ENCODE measurements around the gene AXL.
"Not testable (repeated sequence)": the region's sequence is repeated elsewhere in the genome, so short reads cannot be mapped to it uniquely, and the experiment has no call there.

Gene AXL

DNA sequence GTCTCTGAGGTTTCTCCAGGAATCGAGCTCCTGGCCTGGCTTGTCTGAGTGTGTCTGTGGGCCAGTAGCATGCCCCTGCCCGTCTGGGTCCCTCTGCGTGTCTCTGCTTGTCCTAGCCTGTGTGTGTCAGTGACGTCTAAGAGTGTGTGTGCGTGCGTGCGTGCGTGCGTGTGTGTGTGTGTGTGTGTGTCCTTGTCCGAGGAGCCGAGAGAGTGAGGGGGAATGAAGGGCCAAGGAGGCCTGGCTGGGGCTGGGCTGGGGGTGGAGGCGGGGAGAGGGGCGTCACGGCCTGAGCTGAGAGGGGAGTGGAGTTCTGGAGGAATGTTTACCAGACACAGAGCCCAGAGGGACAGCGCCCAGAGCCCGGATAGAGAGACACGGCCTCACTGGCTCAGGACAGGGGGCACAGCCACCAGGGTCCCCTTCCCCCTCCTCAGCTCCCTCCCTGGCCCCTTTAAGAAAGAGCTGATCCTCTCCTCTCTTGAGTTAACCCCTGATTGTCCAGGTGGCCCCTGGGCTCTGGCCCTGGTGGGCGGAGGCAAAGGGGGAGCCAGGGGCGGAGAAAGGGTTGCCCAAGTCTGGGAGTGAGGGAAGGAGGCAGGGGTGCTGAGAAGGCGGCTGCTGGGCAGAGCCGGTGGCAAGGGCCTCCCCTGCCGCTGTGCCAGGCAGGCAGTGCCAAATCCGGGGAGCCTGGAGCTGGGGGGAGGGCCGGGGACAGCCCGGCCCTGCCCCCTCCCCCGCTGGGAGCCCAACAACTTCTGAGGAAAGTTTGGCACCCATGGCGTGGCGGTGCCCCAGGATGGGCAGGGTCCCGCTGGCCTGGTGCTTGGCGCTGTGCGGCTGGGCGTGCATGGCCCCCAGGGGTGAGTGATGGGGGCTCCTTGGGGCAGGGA, at the start of gene AXL:
Gene AXL (plus strand): TSS at position 609 of the 893 bp plus-strand sequence. CDS start 170 bp downstream, at position 779.
- DNase-seq (ENCODE audit: low read depth, low spot score): no peak

DNA sequence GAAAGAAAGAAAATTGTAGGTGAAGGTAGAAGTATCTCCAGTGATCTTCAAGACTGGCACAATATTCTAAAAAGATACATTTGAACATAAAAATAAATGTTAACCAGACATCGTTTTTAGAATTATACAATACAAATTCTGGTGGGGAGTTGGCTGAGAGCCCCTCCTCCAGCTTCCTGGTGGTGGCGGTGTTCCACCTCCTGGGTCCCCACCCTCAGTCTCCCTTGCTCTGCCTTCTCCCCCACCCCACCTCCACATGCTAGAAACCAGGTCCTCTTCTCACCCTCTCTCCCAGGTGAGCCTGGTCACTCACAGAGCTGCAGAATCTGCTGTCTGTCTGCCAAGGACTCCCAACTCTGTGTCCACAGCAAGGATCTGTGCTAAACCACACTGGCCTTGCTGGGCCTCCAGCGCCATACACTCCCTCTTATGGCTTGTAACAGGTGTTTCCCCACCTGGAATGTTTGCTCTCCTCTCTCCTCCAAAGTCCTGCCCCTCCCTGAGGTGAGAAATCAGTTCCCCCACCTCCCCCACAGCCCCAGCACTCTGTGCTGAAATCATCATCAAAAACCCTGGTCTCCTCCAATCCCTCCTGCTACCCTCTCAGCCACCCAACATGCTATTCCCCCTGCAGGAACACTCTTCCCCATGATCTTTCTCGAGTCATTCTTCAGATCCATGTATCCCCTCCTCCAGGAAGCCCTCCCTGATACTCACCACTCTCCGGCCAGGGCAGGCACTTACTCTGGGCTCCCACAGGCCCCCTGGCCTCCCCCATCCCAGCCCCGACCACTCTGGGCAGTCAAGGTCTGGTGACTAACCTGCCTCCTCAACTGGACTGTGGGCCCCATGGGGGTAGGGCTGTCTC, 46.5 kb upstream of the AXL start:
- DNase-seq (ENCODE audit: low read depth, low spot score): no peak

DNA sequence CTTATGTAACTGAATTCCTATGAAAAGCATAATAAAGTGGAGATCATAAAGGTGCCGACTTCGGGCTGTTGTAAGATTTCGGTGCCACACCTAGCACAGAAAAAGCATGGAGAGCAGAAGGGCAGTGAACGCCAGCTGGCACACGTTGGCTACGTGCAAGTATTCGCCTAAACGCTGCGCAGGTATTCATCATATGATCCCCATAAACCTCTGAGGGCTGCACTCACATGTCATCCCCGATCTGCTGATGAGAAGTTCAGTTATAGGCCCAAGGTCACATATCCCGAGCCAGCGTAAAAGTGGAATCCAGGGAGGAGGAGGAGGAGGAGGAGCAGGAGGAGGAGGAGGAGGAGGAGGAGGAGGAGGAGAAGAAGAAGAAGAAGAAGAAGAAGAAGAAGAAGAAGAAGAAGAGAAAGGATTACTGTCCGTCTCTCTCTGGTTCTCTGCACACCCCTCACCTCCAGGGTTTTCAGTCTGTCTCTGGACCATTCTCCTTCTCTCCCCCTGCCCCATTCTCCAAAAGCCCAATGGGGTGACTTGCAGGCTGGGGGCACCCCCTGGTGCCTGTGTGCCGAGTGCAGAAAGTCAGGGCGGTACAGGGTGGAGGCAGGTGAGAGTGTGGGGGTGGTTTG, 44.6 kb upstream of the AXL start:
- no peak for DNase-seq (ENCODE audit: low read depth, low spot score)

DNA sequence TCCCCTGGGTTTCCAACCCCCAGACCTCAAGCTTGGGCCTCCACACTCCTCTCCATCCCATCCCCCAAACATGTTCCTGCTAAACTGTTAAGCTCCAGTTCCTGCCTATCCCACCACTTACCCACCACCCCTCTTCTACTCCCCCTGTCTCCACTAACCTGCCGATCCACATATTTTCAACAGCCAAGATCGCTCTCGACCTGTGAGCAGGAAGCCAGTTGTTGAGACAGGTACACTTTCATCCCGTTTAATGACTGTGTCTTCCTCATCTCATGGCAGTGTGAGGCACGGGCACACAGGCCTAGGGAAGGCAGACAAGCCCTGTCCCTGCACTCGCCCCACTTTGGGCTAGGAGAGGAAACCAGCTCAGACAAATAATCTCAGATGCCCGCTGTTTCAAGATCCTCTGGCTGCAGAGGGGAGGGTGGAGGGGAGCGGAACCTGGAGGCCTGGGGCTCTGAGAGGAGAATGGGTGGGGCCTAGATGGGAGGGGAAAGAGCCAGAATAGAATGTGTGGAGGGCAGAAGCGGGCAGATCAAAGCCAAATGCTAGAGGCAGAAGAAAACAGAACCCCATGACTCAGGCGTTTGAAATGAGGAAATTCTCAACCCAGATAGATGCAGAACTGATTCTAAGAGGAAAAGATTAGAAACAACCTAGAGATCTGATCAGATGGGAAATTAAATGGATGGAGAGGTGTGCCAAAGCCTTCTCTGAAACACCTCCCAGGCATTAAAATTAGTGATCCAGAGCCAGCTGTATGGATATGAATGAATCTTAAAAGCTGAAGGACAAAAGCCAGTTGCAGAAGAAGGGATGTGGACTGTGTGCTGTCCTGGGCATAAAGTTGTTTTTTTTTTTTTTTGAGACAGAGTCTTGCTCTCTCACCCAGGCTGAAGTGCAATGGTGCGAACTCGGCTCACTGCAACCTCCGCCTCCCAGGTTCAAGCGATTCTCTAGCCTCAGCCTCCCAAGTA, 42.9 kb upstream of the AXL start:
- no peak for DNase-seq (ENCODE audit: low read depth, low spot score)

DNA sequence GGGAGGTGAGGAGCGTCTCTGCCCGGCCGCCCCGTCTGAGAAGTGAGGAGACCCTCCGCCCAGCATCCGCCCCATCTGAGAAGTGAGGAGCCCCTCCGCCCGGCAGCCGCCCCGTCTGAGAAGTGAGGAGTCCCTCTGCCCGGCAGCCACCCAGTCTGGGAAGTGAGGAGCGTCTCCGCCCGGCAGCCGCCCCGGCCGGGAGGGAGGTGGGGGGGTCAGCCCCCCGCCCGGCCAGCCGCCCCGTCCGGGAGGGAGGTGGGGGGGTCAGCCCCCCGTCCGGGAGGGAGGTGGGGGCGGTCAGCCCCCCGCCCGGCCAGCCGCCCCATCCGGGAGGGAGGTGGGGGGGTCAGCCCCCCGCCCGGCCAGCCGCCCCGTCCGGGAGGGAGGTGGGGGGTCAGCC, 38.9 kb upstream of the AXL start:
- not testable (repeated sequence) for DNase-seq (ENCODE audit: low read depth, low spot score)

DNA sequence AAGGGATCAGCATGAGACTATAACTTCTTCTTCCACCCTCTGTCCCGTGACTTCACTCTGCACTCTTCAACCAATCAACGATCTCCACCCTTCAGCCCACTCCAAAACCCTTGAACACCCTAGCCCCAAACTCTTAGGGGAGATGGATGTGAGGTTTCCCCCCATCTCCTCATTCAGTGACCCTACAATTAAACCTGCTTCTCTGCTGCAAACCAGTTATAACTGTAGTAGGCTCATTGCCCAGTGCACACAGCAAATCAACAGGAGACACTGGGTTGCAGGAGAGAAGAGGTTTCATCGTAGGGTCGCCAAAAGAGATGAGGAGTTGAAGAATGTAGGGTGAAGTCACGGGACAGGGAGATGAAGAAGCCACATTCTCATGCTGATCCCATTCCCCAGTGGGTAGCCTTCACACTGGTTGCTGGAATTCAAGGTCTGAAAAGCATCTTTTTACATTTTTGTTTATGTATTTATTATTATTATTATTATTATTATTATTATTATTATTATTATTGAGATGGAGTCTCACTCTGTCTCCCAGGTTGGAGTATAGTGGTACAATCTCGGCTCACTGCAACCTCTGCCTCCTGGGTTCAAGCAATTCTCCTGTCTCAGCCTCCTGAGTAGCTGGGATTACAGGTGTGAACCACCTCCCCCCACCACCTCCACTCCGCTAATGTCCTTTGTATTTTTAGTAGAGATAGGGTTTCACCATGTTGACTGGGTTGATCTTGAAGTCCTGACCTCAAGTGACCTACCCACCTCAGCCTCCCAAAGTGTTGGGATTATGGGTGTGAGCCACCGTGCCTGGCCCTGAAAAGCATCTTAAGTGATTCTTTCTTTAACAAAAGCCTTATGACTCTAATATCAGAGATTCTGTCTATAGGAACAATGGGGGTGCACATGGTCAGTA, 31.8 kb upstream of the AXL start:
- DNase-seq (ENCODE audit: low read depth, low spot score): no peak

DNA sequence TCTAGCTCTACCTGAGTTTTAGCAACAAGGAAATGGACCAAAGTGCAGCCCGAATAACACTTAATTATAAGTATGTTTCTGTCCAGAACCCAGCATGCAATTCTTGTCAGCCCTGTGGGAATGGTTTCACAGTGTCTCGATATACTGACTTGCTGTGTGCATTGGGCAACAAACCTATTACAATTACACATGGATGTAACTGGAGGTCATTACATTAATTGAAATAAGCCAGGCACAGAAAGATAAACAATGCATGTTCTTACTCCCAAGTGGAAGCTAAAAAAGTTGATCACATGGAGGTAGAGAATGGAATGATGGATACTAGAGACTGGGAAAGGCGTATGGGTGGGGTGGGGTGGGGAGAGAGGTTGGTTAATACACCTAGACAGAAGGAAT, 31.1 kb upstream of the AXL start:
- DNase-seq (ENCODE audit: low read depth, low spot score): no peak

DNA sequence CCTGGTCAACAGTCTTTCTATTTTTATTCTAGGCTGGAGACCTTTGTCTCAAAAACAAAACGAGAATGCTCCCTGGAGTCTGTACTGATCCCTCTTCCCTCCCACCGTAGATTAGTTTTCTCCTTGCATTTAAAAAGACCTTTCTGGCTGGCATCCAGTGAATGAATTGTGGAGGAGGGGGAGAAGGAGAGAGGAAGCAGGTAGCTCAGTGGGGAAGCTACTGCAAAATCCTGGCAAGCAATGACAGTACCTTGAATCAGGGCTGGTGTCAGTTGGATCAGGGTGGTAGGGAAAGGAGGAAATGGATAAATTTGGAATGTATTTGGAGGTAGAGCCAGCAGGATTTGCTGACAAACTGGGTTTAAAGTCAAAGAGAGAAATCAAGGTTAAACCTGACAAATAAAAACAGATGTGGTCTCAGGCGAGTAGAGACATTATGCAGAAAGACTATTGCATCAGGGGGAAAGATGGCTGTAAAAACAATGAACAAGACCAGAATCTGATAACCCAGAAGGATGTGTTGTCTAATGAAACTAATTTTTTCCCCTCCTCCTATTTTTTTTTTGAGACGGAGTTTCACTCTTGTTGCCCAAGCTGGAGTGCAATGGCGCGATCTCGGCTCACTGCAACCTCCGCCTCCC, 29.5 kb upstream of the AXL start:
- DNase-seq (ENCODE audit: low read depth, low spot score): no peak

DNA sequence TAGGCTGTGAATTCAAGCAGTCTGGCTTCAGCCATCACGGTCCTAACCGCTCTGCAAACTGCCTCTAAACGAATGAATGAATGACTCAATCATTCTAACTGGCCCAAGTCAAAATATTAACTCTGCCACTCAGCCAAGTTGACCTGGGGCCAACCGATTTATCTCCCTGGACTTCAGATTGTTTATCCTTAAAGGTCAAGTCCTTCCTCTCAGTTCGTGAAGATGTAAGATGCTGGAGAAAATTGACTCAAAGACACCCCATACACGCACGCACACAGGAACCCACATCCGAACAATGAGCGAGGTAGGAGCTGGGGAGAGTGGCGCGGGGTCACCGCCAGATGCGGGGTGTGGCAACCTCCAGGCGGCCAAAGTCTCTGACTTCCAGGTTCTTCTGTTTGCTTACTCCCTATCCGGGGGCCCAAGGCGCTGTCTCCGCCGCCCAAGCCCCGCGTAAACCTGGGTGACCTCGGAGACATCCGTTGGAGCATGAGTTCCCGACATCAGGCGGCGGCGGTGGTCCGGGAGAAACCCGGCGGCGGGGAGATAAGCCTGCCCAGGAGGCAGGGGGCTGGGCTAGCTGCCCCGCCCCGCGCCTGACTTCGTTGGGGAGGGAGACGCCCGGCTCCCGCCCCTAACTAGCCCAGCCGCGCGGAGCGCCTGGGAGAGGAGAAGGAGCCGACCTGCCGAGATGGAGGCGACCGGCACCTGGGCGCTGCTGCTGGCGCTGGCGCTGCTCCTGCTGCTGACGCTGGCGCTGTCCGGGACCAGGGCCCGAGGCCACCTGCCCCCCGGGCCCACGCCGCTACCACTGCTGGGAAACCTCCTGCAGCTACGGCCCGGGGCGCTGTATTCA, 26.2 kb upstream of the AXL start, which contains the start of gene CYP2S1:
Gene CYP2S1 (plus strand): TSS at position 646 of the 856 bp plus-strand sequence. CDS start 46 bp downstream, at position 692.
- no peak for DNase-seq (ENCODE audit: low read depth, low spot score)

DNA sequence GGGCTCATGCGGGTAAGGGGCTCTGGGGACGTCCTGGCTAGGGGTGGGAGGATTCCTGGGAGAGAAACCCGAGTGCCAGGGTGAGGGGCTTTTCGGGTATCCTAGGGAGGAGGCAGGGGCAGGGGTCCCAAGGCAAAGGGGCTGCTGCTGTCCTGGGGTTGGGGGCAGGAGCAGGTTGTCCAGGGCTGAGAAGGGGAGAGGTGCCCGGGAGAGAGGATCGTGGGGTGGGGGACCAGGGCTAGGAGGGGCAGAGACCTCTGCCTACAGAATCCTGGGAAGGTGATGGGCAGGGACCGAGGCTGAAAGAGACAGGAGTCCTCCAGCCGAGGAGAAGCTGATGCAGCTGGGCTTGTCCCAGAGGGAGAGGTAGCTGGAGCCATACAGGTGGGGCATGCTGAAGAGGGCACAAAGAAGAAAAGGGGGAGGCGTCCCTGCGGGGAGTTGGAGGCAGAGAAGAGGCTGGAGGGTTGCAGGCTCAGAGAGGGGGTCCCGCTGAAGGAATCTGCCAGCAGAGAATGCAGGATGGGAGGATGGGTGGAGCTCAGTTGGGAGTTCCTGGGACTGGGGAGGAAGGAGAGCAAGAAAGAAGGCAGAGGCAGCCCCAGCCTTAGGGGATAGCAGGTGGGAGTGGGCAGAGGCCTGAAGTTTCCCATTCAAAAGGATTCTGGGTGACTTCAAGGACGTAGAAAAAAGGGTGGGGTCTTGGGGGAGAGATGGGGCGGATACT, 25.4 kb upstream of the AXL start:
- no peak for DNase-seq (ENCODE audit: low read depth, low spot score)

DNA sequence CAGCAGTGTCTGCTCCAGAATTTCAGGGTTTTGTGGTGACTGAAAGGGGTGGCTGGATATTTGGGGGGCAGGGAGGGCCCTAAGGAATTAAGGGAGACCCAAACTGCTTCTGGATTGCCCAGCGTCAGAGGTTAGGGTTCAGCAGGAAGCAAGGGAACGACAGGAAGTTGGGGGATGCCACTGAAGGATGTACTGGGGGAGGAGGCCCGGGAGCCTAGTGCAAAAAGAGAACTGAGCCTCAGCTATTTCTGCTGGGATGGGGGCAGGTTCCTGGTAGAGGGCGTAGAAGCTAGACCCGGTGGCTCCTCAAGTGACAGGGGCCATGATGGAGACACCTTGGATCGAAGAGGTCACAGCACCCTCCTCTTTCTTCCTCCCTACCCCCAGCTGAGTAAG, 24.9 kb upstream of the AXL start:
- DNase-seq (ENCODE audit: low read depth, low spot score): no peak

DNA sequence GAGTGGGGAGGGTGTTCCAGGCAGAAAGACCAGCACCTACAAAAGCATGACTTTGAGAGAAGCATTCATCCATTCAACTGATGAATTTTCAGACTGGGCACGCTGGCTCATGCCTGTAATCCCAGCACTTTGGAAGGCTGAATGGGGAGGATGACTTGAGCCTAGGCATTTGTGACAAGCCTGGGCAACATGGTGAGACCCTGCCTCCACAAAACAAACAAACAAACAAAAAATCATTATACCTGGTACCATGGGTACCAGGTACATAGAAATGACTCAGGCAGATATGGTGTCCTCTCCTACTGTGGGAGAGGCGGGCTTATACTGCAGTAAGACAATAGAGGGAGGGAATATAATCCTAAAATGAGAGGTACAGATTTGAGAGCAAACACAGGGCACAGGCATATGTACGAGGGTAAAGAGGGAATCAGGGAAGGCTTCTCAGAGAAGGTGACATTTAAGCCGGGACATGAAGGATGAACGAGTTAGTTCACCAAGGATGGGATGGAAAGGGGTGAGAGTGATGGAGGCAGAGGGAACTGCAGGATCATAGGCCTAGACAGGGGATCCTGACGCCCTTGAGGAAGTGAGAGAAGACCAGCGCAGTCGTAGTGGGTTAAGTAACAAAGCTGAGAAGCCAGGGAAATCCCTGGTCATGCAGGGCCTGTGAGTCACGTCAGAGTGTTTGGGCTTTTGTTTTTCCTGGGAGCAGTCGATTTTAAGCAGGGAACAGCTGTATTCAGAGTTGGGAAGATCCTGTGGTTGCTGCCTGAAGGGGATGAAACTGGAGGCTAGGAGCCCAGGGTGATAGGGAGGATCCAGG, 23.1 kb upstream of the AXL start:
- no peak for DNase-seq (ENCODE audit: low read depth, low spot score)

DNA sequence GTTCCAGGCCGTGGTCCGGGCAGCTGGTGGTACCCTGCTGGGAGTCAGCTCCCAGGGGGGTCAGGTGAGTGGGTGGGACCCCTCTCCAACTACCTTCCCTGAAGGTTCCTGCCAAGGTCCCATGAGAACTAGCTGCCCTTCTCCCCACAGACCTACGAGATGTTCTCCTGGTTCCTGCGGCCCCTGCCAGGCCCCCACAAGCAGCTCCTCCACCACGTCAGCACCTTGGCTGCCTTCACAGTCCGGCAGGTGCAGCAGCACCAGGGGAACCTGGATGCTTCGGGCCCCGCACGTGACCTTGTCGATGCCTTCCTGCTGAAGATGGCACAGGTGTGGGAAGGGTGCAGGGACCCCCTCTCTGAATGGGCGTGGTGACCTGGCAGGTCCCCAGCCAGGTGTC, 20.5 kb upstream of the AXL start:
- no peak for DNase-seq (ENCODE audit: low read depth, low spot score)

DNA sequence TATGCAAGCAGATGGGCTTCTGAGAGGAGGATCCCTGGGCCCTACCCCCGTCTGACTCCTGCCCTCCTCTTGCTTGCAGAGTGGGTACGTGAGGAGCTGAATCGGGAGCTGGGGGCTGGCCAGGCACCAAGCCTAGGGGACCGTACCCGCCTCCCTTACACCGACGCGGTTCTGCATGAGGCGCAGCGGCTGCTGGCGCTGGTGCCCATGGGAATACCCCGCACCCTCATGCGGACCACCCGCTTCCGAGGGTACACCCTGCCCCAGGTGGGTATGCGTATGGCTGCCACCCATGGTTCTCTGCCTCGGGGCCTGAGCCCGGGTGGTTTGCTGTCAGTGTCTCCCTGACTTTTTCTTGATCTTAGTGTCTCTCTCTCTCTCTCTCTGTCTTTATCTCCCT, 15.7 kb upstream of the AXL start:
- no peak for DNase-seq (ENCODE audit: low read depth, low spot score)

DNA sequence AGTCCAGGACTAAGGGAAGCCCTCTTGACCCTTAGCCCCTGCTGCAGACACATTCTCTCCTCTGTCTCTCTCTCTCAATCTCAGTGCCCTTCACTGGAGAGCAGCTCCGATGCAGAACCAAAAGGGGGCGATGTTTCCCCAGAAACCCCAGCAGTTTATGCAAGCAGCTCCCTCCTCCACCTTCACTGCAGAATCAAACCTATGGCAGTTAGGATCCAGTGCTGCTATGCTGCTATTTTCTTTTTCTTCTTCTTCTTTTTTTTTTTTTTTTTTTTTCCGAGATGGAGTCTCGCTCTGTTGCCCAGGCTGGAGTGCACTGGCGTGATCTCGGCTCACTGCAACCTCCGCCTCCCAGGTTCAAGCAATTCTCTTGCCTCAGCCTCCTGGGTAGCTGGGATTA, 14.7 kb upstream of the AXL start:
- DNase-seq (ENCODE audit: low read depth, low spot score): not testable (repeated sequence)

DNA sequence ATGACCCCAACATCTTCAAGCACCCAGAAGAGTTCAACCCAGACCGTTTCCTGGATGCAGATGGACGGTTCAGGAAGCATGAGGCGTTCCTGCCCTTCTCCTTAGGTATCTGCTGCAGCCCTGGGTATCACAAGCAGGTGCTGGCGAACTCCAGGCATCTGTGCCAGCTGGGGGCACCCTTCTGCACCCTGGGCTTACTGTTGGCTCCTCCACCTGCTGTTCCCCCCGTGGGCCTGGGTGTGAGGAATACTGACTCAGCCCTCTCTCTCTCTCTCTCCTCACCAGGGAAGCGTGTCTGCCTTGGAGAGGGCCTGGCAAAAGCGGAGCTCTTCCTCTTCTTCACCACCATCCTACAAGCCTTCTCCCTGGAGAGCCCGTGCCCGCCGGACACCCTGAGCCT, 13.0 kb upstream of the AXL start:
- DNase-seq (ENCODE audit: low read depth, low spot score): no peak

DNA sequence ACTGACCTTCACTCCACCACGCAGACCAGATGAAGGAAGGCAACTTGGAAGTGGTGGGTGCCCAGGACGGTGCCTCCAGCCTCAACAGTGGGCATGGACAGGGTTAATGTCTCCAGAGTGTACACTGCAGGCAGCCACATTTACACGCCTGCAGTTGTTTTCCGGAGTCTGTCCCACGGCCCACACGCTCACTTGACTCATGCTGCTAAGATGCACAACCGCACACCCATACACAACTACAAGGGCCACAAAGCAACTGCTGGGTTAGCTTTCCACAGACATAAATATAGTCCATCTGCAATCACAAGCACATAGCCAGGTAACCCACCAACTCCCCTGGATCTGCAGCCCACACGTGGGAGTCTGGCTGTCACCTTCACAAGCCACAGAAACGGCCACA, 12.6 kb upstream of the AXL start:
- DNase-seq (ENCODE audit: low read depth, low spot score): no peak

All from brain pericyte (primary cell).